ENCODE results near the gene TIGD4.

Gene TIGD4

DNA sequence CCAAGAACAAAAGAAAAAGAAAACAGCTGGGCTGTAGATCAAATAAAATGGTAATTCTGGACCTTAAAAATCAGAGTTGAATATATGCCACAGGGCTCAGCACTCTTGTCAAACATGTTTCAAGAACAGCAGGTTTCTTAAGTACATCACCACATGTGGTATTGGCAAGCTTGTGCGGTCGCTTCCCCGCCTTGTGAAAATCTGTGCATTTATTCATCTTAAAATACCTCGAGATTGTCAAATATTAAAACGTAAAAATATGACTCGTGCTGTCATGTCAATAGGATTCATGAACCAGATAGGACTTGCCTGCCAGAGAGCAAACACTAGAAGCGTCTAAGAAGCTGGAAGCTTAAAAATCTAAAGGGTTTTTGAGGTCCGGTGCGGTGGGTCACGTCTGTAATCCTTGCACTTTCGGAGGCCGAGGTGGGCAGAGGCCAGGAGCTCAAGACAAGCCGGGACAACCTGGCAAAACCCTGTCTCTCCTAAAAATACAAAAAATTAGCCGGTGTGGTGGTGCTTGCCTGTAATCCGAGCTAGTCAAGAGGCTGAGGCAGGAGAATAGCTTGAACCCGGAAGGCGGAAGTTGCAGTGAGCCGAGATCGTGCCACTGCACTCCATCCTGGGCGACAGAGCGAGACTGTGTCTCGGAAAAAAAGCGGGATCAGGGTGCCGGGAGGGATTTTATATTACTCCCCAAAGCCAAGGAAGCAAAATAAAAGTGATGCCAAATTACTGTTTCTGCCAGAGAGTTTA is 59.6 kb downstream of the TIGD4 start:
- no peak for DNase-seq (ENCODE audit: low spot score)
